Left ventricle myocardium inferior (tissue), 1 donor: ENCODE data around the gene KDM7A. TPM values are rescaled to one million over a fixed set of nuclear protein-coding genes. Genes with fewer than 3 reads are reported as not detected.

ENCODE experiments used
- DNase-seq: peaks from one replicate; pipeline ENCODE4 v3.0.0-alpha.2; 2020
- H3K27ac ChIP-seq: fragments of 200-600 bp; replicated peaks from 2 replicates; pipeline ENCODE4 v1.8.0; 2021
- H3K27me3 ChIP-seq: fragments of 200-600 bp; 2 replicates; pipeline ENCODE4 v1.8.0; 2021; ENCODE audit warnings: low read depth
- H3K36me3 ChIP-seq: fragments of 200-600 bp; 2 replicates; pipeline ENCODE4 v1.8.0; 2021
- H3K4me1 ChIP-seq: fragments of 200-600 bp; 2 replicates; pipeline ENCODE4 v1.8.0; 2021
- H3K4me3 ChIP-seq: fragments of 200-600 bp; 2 replicates; pipeline ENCODE4 v1.8.0; 2021; ENCODE audit warnings: mild to moderate bottlenecking, moderate library complexity
- H3K9me3 ChIP-seq: fragments of 200-600 bp; replicated peaks from 2 replicates; pipeline ENCODE4 v1.8.0; 2021
- intact Hi-C: fragments of 100-400 bp; cut with micrococcal nuclease; formaldehyde crosslinking; loops from one replicate; pipeline ENCODE4 v1.11.0; 2022
- total RNA-seq: library from RNA; stranded (reverse); fragmentation: NEBNext Ultra II Directional; extraction: Animal tissue kit (Norgen Biotek cat#: 25700); gene quantifications from one replicate; pipeline ENCODE4 v1.2.1, GENCODE V29; 2021
- TF ChIP-seq, protein P1 (sequence below): fragments of 200-600 bp; IDR thresholded peaks from 2 replicates; pipeline ENCODE4 v1.8.0; 2021; ENCODE audit warnings: antibody characterized with exemption, mild to moderate bottlenecking, borderline replicate concordance
- donor health status: DM: no; HTN: yes; CAD: no; lungs with severe emphysema.

KDM7A gene
- total RNA-seq, 1 donor from 2014 or later = 8.2 TPM

GRCh38 chr7:140153666-140154161 is 23.1 kb downstream of the KDM7A start:
- H3K9me3 ChIP-seq = no peaks in the 10 kb centered on the region
- intact Hi-C loops = no loop called here
- no peaks in the 10 kb centered on the region for H3K27me3 ChIP-seq
- no peak overlapping the region for H3K27ac ChIP-seq
- no peak for DNase-seq
- H3K36me3 ChIP-seq = no peaks in the 10 kb centered on the region
- no peak overlapping the region for H3K4me3 ChIP-seq
- H3K4me1 ChIP-seq = peaks cover 55% of the 10 kb centered on the region
- TF ChIP-seq, protein P1, sequence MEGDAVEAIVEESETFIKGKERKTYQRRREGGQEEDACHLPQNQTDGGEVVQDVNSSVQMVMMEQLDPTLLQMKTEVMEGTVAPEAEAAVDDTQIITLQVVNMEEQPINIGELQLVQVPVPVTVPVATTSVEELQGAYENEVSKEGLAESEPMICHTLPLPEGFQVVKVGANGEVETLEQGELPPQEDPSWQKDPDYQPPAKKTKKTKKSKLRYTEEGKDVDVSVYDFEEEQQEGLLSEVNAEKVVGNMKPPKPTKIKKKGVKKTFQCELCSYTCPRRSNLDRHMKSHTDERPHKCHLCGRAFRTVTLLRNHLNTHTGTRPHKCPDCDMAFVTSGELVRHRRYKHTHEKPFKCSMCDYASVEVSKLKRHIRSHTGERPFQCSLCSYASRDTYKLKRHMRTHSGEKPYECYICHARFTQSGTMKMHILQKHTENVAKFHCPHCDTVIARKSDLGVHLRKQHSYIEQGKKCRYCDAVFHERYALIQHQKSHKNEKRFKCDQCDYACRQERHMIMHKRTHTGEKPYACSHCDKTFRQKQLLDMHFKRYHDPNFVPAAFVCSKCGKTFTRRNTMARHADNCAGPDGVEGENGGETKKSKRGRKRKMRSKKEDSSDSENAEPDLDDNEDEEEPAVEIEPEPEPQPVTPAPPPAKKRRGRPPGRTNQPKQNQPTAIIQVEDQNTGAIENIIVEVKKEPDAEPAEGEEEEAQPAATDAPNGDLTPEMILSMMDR = no peak

DNA sequence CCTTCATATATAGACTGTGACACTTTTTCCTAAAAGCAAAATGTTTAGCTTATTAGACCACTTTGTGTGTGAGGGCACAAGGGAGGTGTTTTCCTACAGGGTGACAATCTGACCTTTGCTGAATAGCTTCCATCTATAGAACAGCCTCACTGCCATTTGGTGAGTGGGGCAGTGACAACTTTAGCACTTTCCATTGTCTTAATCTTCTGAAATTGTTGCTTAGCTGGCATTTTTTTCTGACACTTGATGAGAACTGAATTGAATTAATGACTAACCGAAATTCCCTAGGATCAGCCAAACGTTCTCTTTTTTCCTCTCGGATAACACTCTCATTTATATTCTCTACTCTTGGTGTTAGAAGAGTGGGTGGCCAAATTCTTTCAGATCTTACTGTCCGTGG is 30.2 kb downstream of the KDM7A start:
- Histone ChIP-seq H3K27me3 (no peaks in the 10 kb centered on the region), H3K9me3 (no peaks in the 10 kb centered on the region), H3K27ac (no peak overlapping the region), H3K36me3 (no peaks in the 10 kb centered on the region), H3K4me1 (peaks cover 46% of the 10 kb centered on the region), H3K4me3 (no peak overlapping the region)
- DNase-seq = no peak
- intact Hi-C loops = no loop called here
- TF ChIP-seq, protein P1 = no peak

- H3K4me3 ChIP-seq = no peak overlapping the region
- peaks cover 46% of the 10 kb centered on the region for H3K4me1 ChIP-seq
- H3K9me3 ChIP-seq = no peaks in the 10 kb centered on the region
- TF ChIP-seq, protein P1 = no peak
- no peaks in the 10 kb centered on the region for H3K36me3 ChIP-seq
- intact Hi-C loops = no loop called here
- no peaks in the 10 kb centered on the region for H3K27me3 ChIP-seq
- no peak overlapping the region for H3K27ac ChIP-seq
- DNase-seq = no peak
Observed at GRCh38 chr7:140145709-140146108, 31.1 kb downstream of the KDM7A start.

- no peak for DNase-seq
- H3K27me3 ChIP-seq = no peaks in the 10 kb centered on the region
- no peak overlapping the region for H3K4me3 ChIP-seq
- TF ChIP-seq, protein P1 = no peak
- intact Hi-C loops = no loop called here
- no peaks in the 10 kb centered on the region for H3K36me3 ChIP-seq
- peaks cover 44% of the 10 kb centered on the region for H3K4me1 ChIP-seq
- H3K9me3 ChIP-seq = no peaks in the 10 kb centered on the region
- H3K27ac ChIP-seq = no peak overlapping the region
Observed at GRCh38 chr7:140144821-140145220, 32.0 kb downstream of the KDM7A start.

DNA sequence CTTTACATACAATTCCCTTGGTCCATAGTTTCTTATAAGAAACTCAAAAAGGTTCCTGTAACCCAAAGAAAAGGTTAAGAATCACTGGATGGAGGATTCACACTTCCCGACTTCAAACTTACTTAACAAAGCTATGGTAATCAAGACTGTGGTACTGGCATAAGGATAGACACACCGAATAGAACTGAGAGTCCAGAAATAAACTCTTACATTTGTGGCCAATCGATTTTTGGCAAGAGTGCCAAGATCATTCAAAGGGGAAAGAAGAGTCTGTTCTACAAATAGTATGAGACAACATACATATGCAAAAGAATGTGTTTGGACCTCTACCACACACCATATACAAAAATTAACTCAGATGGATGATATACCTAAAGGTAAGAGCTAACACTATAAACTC is 32.8 kb downstream of the KDM7A start:
- no peaks in the 10 kb centered on the region for H3K36me3 ChIP-seq
- H3K27ac ChIP-seq = no peak overlapping the region
- no peak for DNase-seq
- H3K4me1 ChIP-seq = peaks cover 36% of the 10 kb centered on the region
- TF ChIP-seq, protein P1 = no peak
- H3K9me3 ChIP-seq = no peaks in the 10 kb centered on the region
- no peaks in the 10 kb centered on the region for H3K27me3 ChIP-seq
- intact Hi-C loops = no loop called here
- H3K4me3 ChIP-seq = no peak overlapping the region
